Activated T-helper 1 cell treated with anti-CD3 and anti-CD28 coated beads, Interleukin-12 subunit alpha, Interleukin-12 subunit beta, Interleukin-2, Interleukin-4 antibody, amounts not matched to agents 30 ng/mL and 10 ng/mL and 1 ng/mL, durations not matched to agents 14 hours and 24 hours and 36 hours (primary cell): ENCODE measurements around the gene POLRMT. TPM values are rescaled to one million over a fixed set of nuclear protein-coding genes. Genes with fewer than 3 reads are reported as not detected.

Experiments
- DNase-seq: peaks from one replicate; pipeline ENCODE4 v3.0.0; 2021; ENCODE audit warnings: low spot score
- H3K27ac Mint-ChIP-seq: one replicate; pipeline ENCODE4 v1.8.0; 2021; ENCODE audit warnings: mild to moderate bottlenecking, mixed read lengths
- H3K27me3 Mint-ChIP-seq: one replicate; pipeline ENCODE4 v1.8.0; 2022; ENCODE audit warnings: mild to moderate bottlenecking, moderate library complexity, mixed read lengths; ENCODE audit not compliant: insufficient read depth
- H3K36me3 Mint-ChIP-seq: one replicate; pipeline ENCODE4 v1.8.0; 2021; ENCODE audit warnings: low read depth, mixed read lengths
- H3K4me1 Mint-ChIP-seq: one replicate; pipeline ENCODE4 v1.8.0; 2021; ENCODE audit warnings: low read depth, mixed read lengths
- H3K4me3 Mint-ChIP-seq: one replicate; pipeline ENCODE4 v1.8.0; 2021; ENCODE audit warnings: mild to moderate bottlenecking, moderate library complexity, mixed read lengths
- H3K9me3 Mint-ChIP-seq: one replicate; pipeline ENCODE4 v1.8.0; 2021; ENCODE audit warnings: mixed read lengths
- intact Hi-C: fragments of 100-400 bp; cut with micrococcal nuclease; formaldehyde crosslinking; loops from one replicate; pipeline ENCODE4 v1.15.1; 2024
- total RNA-seq: library from RNA; stranded (reverse); gene quantifications from 2 replicates; pipeline ENCODE4 v1.2.3, GENCODE V29; 2022

POLRMT gene
- total RNA-seq, 1 donor from 2014 or later = 104 TPM

DNA sequence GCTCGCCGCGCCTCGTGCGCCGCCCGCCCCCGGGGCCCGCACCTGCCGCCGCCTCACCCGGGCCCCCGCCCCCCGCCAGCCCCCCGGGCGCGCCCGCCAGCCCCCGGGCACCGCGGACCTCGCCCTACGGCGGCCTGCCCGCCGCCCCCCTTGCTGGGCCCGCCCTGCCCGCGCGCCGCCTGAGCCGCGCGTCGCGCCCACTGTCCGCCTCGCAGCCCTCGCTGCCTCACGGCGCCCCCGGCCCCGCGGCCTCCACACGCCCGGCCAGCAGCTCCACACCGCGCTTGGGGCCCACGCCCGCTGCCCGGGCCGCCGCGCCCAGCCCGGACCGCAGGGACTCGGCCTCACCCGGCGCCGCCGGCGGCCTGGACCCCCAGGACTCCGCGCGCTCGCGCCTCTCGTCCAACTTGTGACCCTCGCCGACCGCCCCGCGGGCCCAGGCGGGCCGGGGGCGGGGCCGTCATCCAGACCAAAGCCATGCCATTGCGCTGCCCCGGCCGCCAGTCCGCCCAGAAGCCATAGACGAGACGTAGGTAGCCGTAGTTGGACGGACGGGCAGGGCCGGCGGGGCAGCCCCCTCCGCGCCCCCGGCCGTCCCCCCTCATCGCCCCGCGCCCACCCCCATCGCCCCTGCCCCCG, 17.2 kb downstream of the POLRMT start:
- Mint-ChIP-seq H3K27ac (no peak overlapping the region), H3K4me3 (no peak overlapping the region), H3K4me1 (peaks cover 9% of the 10 kb centered on the region), H3K36me3 (peaks cover 13% of the 10 kb centered on the region), H3K9me3 (no peaks in the 10 kb centered on the region), H3K27me3 (no peaks in the 10 kb centered on the region)
- no peak for DNase-seq
- intact Hi-C loops = no loop called here

DNA sequence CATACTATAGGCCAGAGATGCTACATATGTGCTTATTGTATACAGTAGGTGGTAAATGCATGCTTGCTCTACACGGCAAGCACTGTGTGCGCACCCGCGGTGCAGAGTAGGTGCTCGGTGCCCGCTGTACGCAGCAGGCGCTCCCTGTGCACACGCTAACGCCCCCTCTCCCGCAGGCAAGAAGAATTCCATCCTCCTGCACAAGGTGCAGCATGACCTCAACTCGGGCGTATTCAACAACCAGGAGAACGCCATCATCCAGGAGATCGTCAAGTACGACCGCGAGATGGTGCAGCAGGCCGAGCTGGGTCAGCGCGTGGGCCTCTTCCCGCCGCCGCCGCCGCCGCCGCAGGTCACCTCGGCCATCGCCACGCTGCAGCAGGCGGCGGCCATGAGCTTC, 17.7 kb downstream of the POLRMT start:
- H3K27ac Mint-ChIP-seq = peak overlapping the region; percentile 48
- no peak overlapping the region for H3K4me3 Mint-ChIP-seq
- DNase-seq = no peak
- no peaks in the 10 kb centered on the region for H3K9me3 Mint-ChIP-seq
- peaks cover 14% of the 10 kb centered on the region for H3K4me1 Mint-ChIP-seq
- intact Hi-C loops = no loop called here
- H3K36me3 Mint-ChIP-seq = peaks cover 13% of the 10 kb centered on the region
- no peaks in the 10 kb centered on the region for H3K27me3 Mint-ChIP-seq

DNA sequence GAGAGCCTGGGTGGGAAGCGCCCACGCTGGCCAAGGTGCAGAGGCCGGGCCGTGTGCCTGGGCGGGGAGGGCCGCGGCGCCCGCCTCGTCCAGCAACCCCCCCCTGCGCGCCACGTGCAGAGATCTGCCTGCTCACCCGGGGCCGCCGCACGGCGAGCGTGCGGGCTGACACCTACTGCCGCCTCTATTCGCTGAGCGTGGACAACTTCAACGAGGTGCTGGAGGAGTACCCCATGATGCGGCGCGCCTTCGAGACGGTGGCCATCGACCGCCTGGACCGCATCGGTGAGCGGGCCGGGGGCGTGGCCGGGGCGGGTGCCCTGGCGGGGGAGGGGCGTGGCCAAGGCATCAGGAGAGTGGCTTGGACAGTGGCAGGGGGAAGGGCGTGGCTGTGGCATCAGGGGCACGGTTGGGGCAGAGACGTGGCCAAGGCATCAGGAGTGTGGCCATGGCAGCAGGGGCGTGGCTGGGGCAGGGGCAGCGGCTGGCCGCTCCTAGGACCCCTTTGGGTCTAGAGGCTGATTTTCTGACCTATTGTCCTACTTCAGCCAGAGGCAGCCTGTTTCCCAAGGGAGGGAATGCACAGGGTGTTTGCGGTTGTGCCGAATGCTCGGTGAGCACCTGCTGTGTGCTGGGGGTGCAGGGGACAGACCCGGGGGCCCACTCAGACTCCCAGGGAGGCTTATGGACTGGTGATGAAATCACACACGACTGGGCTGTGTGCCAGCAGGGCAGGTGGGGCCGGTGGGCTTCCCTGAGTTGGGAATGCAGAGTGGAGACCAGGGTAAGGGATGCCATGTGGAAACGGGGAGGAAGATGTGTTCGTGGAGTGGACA, 19.4 kb downstream of the POLRMT start:
- no peaks in the 10 kb centered on the region for H3K27me3 Mint-ChIP-seq
- H3K27ac Mint-ChIP-seq = no peak overlapping the region
- H3K4me3 Mint-ChIP-seq = no peak overlapping the region
- H3K9me3 Mint-ChIP-seq = no peaks in the 10 kb centered on the region
- DNase-seq = no peak
- peaks cover 14% of the 10 kb centered on the region for H3K4me1 Mint-ChIP-seq
- peaks cover 13% of the 10 kb centered on the region for H3K36me3 Mint-ChIP-seq
- intact Hi-C loops = no loop called here

DNA sequence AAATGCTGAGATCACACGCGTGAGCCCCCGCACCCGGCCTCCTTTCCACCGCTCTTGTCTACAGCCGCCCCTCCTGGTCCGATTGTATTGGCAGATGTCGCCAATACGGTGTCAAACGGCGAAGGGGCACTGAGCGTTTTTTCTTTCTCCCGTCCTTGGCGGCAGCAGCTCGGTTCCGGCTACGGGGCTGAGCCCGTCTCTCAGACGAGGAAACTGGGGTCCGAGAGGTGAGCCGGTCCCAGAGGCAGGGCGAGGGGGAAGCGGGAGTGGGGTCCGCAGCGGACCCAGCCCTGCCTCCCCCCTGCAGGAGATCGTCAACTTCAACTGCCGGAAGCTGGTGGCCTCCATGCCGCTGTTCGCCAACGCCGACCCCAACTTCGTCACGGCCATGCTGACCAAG, 20.4 kb downstream of the POLRMT start:
- intact Hi-C loops = no loop called here
- H3K4me1 Mint-ChIP-seq = peaks cover 14% of the 10 kb centered on the region
- H3K4me3 Mint-ChIP-seq = no peak overlapping the region
- no peak overlapping the region for H3K27ac Mint-ChIP-seq
- DNase-seq = no peak
- peaks cover 10% of the 10 kb centered on the region for H3K36me3 Mint-ChIP-seq
- no peaks in the 10 kb centered on the region for H3K9me3 Mint-ChIP-seq
- H3K27me3 Mint-ChIP-seq = no peaks in the 10 kb centered on the region

DNA sequence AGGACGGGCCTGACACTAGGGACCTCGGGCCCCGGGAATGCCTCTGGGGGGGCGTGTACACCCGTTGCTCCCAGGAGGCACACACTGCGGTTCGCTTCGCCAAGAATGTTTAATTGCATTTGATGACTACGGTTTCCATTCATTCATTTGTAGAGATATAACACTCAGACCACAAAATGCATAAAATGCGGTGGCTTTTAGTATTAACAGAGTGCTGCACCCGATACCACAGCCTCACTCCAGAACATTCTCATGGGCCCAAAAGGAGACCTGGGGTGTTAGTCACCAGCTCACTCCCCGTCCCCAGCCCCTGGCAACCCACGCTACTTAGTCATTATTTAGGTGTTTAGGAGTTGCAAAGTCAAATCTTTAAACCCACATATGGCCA, 21.9 kb downstream of the POLRMT start:
- Mint-ChIP-seq H3K4me3 (peak overlapping the region; percentile 87), H3K27me3 (no peaks in the 10 kb centered on the region), H3K4me1 (peaks cover 14% of the 10 kb centered on the region), H3K27ac (peak overlapping the region; percentile 98), H3K36me3 (peaks cover 10% of the 10 kb centered on the region), H3K9me3 (no peaks in the 10 kb centered on the region)
- intact Hi-C loops = loop anchor here (1.0 to 2.0 kb wide), 4 partner anchors 22 to 69 kb away; partner anchors contain the start of genes BSG and POLRMT
- no peak for DNase-seq

DNA sequence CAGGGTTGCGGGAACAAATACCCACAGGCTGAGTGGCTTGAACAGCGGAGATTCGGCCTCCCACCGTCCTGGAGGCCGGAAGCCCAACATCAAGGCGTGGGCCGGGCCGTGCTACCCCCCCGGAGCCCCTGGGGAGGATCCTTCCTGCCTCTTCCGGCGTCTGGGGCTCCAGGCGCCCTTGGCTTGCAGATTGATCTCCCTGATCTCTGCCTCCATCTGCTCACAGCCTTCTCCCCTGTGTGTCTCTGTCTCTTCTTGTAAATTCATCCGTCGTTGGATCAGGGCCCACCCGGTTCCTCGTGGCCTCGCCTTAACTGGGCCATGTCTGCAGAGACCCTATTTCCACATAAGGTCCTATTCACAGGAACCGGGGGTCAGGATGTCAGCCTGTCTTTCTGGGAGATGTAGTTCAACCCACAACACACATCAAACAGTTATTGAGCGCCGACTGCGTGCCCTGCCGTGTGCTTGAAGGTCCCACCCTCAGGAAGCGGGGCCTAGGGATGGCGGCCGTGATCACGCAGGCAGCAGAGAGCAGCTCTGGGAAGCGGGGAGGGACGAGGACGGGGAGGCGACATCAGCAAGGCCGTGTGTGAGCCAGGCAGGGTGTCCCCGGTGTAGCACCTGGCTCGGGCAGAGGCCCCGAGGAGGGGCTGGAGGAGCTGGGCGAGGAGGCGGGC, 22.4 kb downstream of the POLRMT start:
- peaks cover 10% of the 10 kb centered on the region for H3K36me3 Mint-ChIP-seq
- peaks cover 14% of the 10 kb centered on the region for H3K4me1 Mint-ChIP-seq
- H3K27ac Mint-ChIP-seq = peak overlapping the region; percentile 98
- no peaks in the 10 kb centered on the region for H3K27me3 Mint-ChIP-seq
- intact Hi-C loops = loop anchor here (1.0 to 2.0 kb wide), 4 partner anchors 22 to 70 kb away; partner anchors contain the start of genes BSG and POLRMT
- H3K9me3 Mint-ChIP-seq = no peaks in the 10 kb centered on the region
- H3K4me3 Mint-ChIP-seq = peak overlapping the region; percentile 87
- DNase-seq = peak; percentile 56

DNA sequence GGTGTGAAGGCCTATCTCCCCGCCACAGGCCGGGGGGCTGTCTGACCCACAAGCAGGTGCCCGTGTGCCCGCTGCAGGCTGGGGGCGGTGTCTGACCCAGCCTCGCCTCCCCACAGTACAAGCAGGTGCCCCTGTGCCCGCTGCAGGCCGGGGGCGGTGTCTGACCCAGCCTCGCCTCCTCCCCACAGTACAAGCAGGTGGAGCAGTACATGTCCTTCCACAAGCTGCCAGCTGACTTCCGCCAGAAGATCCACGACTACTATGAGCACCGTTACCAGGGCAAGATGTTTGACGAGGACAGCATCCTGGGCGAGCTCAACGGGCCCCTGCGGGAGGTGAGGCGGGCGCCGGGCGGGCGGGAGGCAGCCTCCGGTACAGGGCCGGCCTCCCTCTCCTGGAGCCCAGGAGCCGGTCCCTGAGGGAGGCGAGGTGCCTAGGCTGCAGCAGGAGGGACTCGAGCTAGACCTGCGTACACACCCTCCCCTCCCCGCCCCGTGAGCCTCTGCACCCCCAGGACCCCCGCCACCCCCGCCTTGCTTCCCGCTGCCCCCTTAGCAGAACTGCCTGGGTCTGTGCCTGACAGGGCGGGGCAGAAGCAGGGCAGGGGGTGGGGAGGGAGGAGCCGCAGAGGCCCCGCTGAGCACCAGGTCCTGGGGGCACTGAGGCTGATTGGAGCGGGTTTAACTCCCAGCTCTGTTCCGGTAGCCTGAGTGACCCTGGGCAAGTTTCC, 23.1 kb downstream of the POLRMT start:
- peaks cover 11% of the 10 kb centered on the region for H3K4me1 Mint-ChIP-seq
- peaks cover 6% of the 10 kb centered on the region for H3K36me3 Mint-ChIP-seq
- peak overlapping the region; percentile 98 for H3K27ac Mint-ChIP-seq
- H3K27me3 Mint-ChIP-seq = no peaks in the 10 kb centered on the region
- DNase-seq = no peak
- no peaks in the 10 kb centered on the region for H3K9me3 Mint-ChIP-seq
- H3K4me3 Mint-ChIP-seq = peak overlapping the region; percentile 87
- intact Hi-C loops = loop anchor here (2.0 kb wide), 2 partner anchors 51 to 71 kb away; no protein-coding TSS in a partner anchor

DNA sequence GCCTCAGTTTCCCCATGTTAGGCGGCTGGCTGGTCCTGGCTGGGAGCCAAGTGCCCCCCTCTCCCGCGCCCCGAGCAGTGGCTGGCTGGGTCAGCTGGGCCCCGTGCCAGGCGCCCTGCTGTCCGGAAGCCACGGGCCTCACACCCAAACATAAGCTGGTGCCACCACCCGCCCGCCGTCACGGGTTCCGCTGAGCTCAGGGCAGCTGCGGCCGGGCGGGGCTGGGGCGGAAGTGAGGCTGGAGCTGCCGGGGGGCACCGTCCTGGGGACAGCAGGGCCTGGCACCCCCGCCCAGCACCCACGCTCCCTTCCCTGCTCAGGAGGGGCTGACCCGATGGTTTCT, 24.4 kb downstream of the POLRMT start:
- Mint-ChIP-seq H3K36me3 (peaks cover 2% of the 10 kb centered on the region), H3K4me1 (peaks cover 11% of the 10 kb centered on the region), H3K27ac (no peak overlapping the region), H3K27me3 (no peaks in the 10 kb centered on the region), H3K9me3 (no peaks in the 10 kb centered on the region), H3K4me3 (no peak overlapping the region)
- no peak for DNase-seq
- intact Hi-C loops = no loop called here

DNA sequence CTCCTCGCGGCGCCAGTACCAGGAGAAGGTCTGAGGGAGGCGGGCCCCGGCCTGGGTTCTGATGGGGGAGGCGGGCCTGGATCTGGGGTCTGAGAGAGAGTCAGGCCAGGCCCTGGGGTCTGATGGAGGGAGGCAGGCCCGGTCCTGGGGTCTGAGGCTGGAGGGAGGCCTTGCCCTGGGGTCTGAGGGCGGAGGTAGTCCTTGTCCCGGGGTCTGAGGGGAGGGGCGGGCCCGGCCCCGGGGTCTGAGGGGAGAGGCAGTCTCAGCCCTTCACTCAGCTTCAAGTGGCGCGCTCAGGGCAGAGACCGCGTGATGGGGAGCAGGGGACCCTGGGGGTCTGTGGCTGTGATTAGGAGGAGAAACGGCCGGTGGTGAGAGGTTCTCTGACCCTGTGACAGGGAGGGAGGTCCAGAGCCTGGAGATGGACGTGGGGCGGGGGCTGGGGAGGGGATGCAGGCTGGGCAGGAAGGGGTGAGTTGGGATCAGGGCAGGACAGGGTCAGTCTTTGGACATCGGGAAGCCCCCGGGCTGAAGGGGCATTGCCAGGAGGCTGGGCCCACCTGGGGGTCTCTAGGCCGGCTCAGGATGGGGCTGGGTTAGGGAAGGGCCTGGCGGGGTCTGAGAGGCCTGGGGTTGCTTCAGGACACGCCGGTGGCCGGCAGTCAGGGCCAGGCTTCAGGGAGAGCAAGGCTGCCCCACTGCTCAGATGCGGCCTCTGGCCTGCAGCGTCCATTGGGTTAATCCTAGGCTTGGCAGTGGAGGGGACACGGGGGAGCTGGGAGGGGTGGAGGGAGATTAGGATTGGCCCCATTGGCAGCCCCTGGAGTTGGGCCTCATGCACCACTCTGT, 25.0 kb downstream of the POLRMT start:
- intact Hi-C loops = no loop called here
- Mint-ChIP-seq H3K36me3 (peaks cover 2% of the 10 kb centered on the region), H3K27me3 (no peaks in the 10 kb centered on the region), H3K27ac (no peak overlapping the region), H3K9me3 (no peaks in the 10 kb centered on the region), H3K4me3 (no peak overlapping the region), H3K4me1 (peaks cover 11% of the 10 kb centered on the region)
- DNase-seq = no peak

DNA sequence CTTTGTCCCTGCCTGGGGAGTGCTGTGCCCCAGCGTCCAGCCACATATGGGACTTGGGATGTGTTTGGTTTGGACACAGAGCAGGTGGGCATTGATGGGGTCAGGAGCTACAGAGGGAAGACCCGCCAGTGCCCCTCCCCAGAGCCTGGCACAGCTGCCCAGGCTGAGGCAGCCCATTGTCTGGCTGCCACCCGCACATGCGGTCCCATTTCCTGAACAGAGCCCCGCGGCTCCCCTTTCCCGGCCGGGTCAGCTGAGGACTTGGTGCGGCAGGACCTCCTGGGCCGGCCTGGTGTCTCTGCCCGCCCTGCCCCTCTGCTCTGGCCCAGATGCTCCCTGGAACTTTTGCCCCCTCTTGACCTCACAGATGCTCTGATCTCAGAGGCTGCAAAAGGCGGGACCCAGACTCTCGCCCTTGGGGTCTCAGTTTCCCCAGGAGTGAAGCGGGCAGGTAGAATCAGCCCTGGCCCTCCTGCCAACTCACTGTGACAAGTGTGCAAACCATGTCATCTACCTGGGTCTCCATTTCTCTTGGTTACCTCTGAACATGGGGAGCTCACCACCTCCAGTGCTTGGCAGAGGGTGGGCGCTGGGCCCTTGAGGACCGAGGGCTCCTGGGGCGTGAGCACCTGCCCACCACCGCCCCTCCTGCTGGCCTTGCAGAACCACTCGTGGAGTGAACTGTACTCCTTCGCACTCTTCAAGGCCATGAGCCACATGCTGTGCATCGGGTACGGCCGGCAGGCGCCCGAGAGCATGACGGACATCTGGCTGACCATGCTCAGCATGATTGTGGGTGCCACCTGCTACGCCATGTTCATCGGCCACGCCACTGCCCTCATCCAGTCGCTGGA, 25.8 kb downstream of the POLRMT start:
- H3K27ac Mint-ChIP-seq = no peak overlapping the region
- H3K4me1 Mint-ChIP-seq = peaks cover 11% of the 10 kb centered on the region
- no peaks in the 10 kb centered on the region for H3K27me3 Mint-ChIP-seq
- H3K36me3 Mint-ChIP-seq = peaks cover 2% of the 10 kb centered on the region
- no peak overlapping the region for H3K4me3 Mint-ChIP-seq
- DNase-seq = no peak
- intact Hi-C loops = no loop called here
- H3K9me3 Mint-ChIP-seq = no peaks in the 10 kb centered on the region
